GM18505 (cell line): Measurements from ENCODE around the gene PDE11A.

ENCODE experiments used
- ATAC-seq: cut with Tn5 transposase; IDR thresholded peaks from one replicate; pipeline ENCODE4 v1.9.1; 2021; ENCODE audit not compliant: unreplicated experiment
- POLR2A ChIP-seq: IDR thresholded peaks from 4 replicates; pipeline ENCODE4 v1.6.1; 2011; ENCODE audit warnings: borderline replicate concordance; ENCODE audit not compliant: insufficient read depth, insufficient read length; ENCODE audit errors: extremely low read depth

The PDE11A gene

DNA sequence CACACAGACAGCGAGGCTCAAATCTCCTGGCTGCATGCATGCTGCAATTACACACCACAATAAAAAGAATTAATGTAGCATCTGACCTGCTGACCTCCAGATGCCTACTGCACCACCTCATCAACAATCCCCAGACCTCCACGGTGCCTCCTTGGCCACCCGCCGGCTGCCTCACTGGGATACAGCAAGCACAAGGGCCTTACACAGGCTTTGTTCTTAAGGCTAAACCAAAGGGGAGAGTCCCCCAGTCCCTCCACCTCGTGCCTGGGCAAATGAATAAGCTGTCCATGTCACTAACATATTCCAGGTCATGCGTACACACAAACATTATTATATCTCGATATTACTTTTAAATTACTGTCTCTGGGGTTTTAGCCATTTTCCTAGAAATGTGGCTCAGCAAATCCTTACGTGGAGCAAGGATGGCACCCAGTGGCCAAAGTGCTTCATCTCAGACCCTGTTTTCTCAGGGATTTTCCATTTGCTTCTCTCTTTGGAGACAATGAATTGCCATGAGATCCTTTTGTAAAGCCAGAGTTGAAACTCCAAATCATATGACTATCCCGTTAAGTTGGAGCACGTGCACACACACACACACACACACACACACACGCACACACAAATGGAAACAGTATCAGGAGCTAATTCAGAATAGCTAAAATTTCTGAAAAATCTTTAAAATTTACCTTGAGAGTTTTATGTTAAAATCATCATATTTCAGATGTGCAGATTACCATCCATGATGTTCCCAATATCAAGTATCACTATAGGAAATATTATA is 313.8 kb downstream of the PDE11A start:
- ATAC-seq: no peak
- TF ChIP-seq POLR2A: no peak

GRCh38 chr2:177756336-177756735 is 316.2 kb downstream of the PDE11A start:
- no peak for TF ChIP-seq POLR2A
- no peak for ATAC-seq

DNA sequence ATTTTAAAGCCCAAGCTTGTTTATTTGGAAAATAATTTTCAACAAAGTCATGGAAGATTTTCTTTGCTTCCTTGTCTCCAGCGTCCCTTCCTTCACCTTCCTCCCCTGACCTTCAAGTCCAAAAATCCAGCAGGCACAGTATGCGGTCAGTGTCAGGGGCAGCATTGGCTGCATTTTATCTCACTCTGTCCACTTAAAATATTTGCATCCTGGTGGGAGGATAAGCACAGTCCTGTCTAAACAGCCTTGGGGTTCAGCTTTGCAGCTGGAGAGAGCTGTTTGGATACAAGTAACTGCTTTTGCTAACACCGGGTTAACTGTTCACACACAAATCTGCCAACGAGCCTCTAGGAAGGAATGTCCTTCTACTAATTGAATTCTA is 318.1 kb downstream of the PDE11A start:
- ATAC-seq: no peak
- TF ChIP-seq POLR2A: no peak

GRCh38 chr2:177753682-177754491 is 318.7 kb downstream of the PDE11A start:
- no peak for TF ChIP-seq POLR2A
- ATAC-seq: no peak

DNA sequence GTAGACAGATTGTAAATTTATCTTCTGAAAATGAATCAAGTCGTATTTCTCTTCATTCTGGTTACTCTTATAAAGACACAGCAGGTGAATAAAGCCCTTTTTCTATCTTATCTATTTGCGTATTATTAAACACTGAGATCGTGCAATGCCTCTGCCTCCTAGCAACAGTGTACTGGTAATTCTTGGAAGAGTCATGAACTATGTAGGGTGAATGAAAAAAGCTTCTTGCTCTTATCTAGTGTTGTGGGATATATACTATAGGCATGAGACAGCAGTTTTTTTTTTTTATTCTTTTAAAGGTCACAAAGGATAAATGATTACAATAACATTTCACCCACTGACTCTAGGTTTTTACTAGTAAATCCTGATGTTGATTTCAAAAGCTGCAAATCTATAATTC is 324.2 kb downstream of the PDE11A start:
- TF ChIP-seq POLR2A: no peak
- no peak for ATAC-seq

DNA sequence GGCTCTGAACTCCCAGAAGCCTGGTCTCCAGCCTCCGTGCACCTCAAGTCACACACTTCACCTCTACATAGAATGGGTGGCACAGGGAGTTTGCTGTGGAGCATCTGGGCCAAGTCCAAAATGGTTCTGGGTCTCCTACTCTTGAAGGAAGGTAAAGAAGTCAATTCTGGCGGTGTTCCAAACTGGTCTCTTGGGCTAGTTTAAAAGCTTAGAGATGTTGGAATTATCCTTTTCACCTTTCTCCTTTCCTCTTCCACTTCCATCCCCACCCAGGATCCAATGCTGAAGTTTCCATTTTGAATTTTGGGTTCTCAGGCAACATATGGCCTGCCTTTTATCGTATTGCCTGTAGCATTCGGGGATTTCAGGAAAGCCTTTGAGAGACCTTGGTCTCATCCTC is 325.2 kb downstream of the PDE11A start:
- no peak for TF ChIP-seq POLR2A
- ATAC-seq: no peak

DNA sequence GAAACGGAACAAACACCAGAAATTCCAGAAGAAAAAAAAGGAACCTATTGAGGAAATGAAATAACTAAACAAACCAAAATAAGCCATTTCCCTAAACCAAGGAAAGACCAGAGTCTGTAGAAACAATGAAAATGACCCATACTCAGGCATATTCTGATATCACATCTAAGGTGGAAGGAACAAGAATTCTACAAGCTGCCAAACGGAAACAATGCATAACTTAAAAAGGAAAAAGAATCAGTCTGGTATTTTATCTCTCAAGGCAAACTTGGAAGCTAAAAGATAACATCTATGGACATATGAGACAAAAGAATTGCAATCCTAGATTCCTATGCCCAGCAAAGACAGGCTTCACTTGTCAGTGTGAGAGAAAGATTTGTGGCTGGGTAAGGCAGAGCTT is 326.2 kb downstream of the PDE11A start:
- no peak for ATAC-seq

GRCh38 chr2:177745531-177745930 is 327.0 kb downstream of the PDE11A start:
- TF ChIP-seq POLR2A: no peak
- ATAC-seq: no peak

More for the DNA sequence above, 326.2 kb downstream of the PDE11A start:
- no peak for TF ChIP-seq POLR2A

GRCh38 chr2:177742851-177743250 is 329.7 kb downstream of the PDE11A start:
- TF ChIP-seq POLR2A: no peak
- ATAC-seq: no peak

GRCh38 chr2:177741866-177742265 is 330.7 kb downstream of the PDE11A start:
- ATAC-seq: no peak
- TF ChIP-seq POLR2A: no peak

- TF ChIP-seq POLR2A: no peak
These were observed 331.9 kb downstream of the PDE11A start for GRCh38 chr2:177740700-177741099.

DNA sequence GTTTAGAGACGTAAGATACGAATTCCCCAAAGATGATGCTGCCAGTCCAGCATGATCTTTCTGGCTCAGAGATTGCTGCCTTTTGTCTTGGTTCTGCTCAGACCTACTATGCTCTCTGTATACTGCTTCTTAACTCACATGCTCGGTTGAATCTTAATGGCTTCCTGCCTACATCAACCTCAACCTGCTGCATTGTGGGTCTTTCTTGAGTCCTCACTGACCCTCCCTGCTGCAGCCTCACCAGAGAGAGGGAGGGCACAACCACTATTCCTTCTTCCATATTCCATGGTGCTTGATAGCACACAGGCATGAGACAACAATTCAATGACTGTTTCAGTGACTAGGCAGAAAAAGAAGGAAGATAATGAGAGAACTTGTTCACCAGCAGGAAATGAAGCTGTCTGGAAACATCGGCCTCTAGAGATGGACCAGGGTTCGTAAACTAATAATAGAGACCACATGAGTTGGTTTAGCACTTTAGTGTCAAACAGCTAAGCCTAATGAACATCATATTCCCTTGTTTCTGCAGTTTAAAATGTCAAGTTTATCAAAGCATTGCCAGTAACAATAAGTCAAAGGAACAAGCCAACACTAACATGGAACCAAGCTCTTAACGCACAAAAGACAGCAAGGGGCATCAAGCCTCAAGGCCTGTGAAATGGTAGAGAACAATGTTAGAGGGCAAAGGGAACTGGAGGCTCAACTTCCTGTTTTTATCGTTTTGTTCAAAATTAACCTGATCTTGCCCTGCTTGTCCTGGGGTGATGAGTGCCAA is 333.9 kb downstream of the PDE11A start:
- TF ChIP-seq POLR2A: no peak
- ATAC-seq: no peak

More at GRCh38 chr2:177740700-177741099, 331.9 kb downstream of the PDE11A start:
- ATAC-seq: no peak

- no peak for TF ChIP-seq POLR2A
These were observed 337.2 kb downstream of the PDE11A start for GRCh38 chr2:177735318-177735803.

More at GRCh38 chr2:177735318-177735803, 337.2 kb downstream of the PDE11A start:
- ATAC-seq: no peak
